GM19239 (cell line): ENCODE measurements around the gene CDH13.

Experiments
- DNase-seq: peaks from one replicate; pipeline ENCODE4 v3.0.0; 2011; ENCODE audit warnings: low spot score; ENCODE audit not compliant: insufficient read length
- FAIRE-seq: peaks from 2 replicates; lab custom pipeline; 2011; peaks lifted over from hg19 to GRCh38; lab: Jason Lieb, UNC

CDH13 gene

DNA sequence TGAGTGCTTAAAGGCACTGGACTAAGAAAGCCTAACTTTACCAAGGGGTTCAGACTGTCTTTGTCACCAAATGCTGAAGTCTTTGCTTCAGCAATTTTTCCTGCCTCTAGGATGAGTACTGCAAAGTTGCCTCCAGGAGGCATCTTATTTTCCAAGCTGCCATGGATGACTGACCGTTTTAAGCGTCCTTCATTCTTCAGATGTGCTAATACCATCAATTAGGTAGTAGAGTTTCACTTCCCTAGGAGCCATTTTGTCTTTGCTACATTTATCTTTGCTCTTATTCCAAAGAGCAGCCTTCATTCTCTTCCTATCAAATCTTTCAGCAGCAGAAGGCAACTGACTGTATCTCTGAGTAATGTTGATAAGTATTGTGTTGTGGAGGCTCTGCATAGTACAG is 440.1 kb downstream of the CDH13 start:
- FAIRE-seq, result no peak
- DNase-seq, result no peak

DNA sequence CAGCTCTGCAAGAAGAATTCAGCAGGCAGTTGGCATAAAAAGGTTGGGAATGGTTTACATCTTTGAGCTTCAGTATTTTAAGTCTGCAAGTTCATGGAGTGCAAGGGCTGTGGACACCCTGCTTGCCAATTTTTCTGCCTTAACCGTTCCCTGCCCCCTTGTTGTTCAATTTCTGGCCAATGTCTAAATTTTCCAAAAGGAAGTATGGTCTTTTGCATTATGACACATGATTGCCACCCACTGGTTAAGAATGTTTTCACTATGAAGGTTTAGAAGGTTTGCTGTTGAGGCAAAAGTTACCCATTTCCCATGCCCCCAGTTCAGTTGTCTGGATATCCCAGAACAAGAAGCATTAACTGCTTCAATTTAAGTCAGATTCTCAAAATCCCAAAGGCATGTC is 441.9 kb downstream of the CDH13 start:
- DNase-seq (no peak), FAIRE-seq (no peak)

DNA sequence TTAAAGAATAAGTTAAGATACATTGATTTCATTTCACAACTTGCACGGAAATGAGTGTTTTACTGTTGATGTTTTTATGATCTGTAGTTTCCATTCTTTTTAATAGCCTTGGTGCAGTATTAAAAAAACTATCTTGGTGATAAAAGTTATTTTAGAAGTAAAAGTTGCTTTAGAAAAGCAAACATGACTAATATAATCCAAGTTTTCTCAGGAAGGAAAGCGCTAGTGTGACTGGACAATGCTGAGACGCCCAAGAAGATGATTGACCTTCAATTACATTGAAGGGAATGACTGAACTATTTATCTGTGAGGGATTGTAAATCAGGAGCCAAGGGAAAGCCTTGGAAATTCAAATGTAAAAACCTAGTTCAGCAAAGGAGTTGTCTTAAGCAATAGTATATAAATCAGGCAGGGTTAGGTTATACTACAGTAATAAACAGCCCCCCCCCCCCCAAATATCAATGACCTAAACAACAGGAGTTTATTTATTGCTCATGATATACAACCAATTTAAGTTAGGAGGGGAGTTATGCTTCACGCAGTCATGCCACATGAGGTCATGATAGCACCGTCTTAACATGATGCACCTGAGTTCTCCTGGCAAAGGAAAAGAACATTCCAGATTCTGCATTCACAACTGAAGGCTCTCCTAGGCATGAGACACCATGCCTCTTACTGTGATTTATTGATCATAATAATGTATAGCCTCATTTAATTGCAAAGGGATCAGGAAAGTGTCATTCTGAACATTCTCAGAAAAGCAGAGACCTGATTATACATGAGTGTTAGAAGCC is 443.8 kb downstream of the CDH13 start:
- DNase-seq, result no peak
- no peak for FAIRE-seq

DNA sequence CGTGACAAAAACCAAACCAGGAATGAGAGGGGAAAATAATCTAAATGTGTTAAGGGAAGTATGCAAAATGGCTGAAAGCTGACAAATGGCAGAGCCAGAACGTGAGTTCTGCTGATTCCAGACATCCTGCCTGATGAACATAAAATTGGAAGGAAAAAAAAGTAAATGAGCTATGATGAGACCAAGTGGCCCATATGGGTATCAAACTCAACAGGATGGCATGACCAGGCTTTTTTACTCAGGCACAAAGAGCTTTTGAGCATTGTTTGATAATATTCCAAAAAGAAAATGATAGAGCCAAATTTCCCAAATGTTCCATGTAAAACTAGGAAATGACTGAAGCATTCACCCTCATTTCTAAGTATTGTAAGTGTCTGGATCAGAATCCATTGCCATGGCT is 449.2 kb downstream of the CDH13 start:
- DNase-seq (no peak), FAIRE-seq (no peak)

DNA sequence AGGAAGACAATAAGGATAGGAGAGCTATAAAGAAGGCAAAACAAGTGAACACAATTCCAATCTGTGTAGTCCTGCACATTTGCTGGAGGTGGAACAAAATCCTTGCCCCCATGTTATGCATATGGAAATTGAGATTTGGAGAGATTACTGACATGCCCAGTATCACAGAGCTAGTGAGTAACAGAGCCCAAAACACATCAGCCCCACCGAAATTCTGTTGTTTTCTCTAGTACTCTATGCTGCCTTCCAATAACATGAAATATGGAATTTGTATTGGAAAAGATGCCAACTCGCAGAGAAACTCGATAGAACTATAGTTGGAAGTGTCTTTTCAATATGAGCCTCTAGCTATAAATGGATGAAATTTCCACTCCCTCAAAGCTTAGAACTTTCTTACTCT is 456.6 kb downstream of the CDH13 start:
- FAIRE-seq (no peak), DNase-seq (no peak)

DNA sequence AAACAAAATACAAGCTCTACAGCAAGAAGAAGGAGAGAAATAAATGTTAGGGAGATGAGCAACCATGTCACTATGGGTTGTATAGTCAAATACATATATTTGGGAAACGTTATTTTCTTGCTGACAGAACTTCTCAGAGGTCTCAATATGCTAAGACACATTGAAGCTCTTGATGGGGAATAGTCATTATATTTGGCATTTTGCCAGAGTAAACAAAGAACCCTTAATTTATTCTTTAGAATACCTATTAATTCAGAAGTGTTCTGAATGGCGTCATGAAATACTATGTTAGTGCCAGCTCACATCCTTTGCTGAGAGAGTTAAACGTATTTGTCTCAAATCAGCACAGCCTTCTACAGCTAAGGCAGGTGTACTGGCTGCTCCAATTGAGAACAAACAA is 458.9 kb downstream of the CDH13 start:
- DNase-seq, result no peak
- no peak for FAIRE-seq

DNA sequence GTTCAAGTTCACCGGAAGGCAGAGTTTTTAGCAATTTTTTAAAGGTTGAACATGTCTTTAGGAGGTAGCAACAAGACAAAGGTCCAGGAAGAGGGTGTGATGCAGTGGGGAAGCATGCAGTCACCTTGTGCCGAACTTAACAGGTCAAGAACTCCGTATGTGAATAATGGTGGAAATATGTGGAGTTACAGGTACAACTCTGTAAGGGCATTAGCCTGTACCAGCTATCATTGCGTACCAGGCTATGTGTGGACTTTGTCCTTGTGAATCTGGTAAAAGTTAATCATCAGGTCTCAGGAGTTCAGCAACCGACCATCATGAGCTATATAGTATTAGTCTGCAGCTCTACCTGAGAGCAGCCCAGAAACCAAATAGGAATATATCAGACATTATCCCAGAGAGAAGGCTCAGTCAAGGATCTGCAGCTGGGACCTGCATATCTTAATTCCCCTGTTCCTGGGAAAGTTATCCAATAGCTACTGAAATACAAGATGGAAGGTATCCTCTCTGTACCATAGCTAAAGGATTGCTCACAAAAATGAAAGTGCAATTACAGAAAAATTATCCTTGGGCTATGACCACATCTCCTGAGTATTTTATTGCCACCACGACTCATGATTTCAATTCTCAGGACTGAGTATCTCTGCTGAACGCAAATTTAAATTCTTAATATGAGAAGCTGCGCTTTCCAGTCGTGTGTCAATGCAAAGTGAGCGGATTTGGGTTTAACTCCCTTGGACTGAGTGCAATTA is 469.3 kb downstream of the CDH13 start:
- DNase-seq, result no peak
- no peak for FAIRE-seq

DNA sequence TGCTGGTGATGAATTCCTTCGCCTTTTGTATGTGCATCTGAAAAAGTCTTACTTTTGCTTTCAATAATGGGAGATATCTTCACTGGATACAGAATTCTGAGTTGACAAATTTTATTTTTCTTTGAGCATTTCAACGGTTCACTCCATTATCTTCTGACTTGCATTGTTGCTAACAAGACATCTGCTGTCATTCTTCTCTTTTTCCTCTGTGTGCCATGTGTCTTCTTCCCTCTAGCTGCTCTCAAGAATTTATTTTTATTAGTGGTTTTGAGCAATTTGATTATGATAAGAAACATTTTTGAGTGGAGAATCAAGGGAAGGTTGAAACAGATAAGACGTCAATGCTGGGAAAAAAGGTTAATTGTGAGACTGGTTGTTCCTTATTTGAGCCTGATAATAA is 471.8 kb downstream of the CDH13 start:
- FAIRE-seq (no peak), DNase-seq (no peak)

DNA sequence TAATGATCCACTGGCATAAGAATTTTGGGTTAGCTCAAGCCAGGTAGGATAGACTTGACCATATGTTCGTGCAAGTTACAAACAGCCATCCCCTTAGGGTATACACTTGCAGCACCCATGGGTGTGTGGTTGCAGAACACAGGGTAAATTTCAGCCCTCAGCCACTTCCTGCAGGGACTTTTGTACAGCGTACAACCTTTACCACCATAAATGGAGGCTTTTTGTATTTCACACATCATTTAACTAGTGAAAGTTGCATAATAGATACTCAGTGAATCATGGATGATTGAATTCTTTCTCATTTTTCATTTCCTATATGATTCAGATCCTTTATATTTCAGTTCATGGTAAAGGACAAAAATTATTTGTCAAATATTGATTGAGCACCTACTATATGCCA is 473.9 kb downstream of the CDH13 start:
- no peak for FAIRE-seq
- DNase-seq, result no peak

DNA sequence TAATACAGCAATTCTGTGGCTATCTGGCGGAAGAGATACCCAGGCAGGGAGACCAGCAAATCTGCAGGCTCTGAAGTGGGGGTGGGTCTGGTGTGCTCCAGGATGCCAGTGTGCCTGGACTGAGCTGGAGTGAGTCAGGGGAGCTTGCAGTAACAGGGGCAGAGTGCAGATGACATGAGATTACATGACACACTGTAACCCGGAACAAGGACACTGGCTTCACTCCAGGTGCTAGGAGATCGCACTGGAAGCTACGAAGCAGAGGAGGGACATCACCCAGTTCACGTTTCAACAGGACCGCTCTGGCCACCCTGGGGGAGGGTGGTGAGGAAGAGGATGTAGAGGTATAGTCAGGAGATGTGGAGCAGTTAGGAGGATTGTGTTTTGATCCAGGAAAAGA is 475.6 kb downstream of the CDH13 start:
- FAIRE-seq, result no peak
- no peak for DNase-seq

DNA sequence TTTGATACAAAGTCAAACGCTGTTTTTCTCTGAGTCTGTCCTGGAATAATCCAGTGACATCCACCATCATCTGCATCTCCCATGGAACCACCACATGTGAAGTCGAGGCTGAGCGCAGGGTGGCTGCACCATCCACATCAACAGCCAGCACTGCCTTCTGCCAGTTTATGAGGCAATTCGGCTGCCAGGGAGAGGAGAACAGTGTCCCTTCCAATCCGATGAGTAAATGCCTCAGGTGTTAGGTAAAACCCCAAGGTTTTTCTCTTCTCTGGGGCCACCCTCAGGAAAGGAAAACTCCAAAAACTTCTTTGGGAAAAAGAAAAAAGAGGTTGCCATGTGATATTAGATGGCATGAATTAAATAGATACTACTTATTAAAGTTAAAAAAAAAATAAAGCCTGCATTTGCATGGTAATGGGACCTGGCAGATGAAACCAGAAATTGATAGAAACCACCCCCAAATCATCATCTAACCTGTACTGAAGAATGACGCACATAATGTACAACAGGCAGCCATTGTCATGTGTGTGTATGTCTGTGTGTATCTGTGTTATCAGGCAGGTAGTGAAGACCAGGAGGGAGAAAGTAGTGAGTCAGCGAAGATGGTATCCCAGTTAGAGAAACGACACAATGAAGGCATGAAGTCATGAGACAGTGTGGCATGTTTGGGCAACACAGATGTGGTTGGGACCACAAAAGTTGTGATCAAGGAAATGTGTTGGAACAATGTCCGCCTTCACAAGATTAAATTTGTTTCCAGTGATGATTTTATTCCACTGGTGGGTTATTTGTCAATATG is 478.7 kb downstream of the CDH13 start:
- DNase-seq (no peak), FAIRE-seq (no peak)

DNA sequence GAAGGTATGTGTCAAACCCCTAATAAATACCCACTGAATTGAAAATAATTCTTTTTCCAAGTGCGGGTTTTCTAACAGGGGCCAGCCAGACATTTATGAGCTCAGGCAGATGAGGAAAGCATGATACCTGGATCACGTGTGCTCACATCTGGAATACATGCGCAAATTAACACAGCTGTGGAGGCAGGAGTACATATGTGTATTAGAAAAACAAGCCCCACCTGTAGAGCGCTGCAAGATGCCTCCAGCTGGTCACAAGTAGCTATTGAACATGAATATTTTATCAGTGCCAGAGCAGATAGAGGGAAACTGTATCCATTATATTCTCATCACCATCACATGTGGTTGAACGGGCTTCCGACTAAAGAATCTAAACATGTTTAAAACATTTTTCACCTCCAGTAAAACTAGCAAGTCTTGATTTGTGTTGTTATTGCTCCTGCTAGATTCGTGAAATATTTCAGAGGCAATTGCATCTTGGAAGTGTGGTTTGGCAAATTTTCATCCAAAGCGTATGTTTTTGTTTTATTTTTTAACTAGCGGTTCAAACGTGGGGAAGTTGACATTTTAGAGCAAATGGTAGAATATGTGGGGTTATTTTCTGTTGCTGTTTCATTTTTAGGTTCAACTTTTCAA is 482.8 kb downstream of the CDH13 start:
- DNase-seq (no peak), FAIRE-seq (no peak)

DNA sequence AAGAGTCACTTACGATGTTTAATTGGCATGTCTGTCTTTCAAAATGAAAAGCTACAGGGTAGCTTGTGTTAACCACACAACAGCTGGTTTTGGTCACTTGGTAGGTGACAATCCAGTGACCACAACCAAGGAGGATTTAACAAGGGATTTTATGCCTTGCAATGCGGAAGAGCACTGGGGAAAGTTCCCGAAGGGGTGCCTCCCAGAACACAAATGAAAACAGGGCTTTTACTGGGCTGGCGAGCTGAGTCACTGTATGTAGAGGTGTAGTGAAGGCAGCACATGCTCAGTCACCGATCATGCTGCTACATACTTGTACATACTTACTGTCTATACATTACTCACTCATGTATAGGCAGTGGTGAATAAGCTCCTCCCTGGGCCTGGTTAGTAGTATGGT is 483.5 kb downstream of the CDH13 start:
- FAIRE-seq (no peak), DNase-seq (no peak)

DNA sequence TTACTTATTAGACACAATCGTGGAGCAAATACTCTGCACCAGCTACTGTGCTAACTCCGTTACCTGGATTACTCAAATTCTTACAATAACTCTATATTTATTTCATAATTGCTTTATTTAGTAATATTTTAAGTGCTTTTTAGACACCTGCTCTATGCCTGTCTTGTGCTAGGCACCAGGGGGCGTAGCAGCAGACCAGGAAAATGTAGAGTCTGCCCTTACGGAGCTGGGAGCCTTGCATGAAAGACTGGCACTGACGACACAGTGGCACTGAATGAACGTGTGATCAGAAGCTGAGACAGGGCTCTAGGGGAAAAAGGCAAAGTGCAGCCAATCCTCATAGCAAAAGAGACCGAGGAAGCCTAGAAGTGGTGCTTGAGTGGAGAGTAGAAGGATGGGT is 486.5 kb downstream of the CDH13 start:
- DNase-seq, result no peak

DNA sequence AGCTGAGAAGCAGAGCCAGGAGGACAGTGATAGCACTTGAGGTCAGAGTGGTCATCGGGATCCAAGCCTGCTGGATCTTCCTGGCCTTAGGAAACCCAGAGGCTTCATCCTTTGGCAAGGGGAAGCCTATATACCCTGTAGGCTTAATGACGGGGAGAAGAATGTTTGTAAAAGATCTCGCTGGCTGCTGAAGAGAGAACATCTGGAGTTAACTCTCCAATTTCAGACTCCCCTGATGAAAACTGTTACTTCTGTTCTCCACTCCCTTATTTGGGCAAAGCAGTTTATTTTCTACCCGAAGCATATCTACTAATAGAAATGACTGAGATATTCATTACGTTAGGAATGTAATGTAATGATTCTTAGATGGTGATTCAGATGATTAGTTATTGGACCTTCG is 487.0 kb downstream of the CDH13 start:
- DNase-seq, result no peak
- FAIRE-seq, result no peak

More for the DNA sequence above, 486.5 kb downstream of the CDH13 start:
- no peak for FAIRE-seq

DNA sequence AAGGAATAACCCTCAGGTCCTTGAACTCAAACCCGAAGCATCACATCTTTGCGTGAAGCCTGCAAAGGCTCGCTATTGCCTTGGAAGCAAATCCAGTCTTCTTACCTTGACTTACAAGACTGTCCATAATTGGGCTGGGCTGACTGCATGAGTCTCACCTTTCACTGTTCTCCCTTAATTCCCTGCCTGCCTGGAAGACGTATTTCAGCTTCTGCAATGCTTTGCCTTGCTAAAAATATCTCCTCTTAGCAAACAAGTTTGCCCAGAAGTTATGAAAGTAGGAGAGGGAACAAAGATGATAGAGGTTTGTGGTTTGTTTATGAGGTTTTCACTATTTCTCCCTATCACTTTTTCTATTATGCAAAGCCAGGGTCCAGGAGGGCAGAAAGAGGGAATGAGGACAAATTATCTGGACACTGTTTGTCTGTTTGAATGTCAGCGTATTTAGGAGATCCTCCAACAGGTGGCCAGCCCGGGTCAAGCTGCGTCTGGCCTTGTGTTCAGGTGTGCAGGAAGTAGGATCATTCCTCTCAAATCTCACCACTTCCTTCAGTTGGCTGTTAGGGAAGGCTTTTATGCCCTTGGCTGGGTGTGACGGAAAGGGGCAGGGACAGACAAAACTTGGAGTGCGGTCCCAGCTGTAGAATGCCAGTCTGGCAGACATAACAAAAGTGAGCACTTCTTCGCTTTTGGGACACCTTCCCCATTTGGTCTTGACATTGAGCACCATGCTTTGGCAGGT is 488.9 kb downstream of the CDH13 start:
- FAIRE-seq (no peak), DNase-seq (no peak)

DNA sequence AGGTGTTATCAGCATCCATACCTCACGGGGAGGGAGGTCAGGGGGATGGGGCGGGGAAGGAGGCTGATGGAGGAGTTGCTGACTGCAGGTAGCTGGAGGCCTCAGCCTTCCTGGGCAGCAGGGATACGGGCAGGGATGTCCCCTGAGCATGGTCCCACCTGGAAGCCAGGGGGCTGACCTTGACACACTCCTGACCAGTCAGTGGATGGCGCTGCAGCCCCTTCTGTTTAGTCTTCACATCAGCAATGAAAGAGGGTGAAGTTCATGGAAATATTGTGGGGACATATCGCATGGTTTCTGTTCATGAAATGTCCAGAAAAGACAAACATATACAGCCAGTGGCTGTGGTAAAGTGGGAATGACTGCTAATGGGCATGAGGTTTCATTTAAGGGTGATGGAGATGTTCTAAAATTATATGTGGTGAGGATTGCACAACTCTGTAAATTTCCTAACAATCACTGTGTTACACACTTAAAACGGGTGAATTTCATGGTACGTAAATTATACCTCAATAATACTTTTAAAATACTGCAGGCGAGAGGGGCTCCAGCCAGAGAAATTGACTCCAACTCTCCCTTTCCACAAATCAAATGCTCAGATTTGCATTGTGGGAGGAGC is 489.6 kb downstream of the CDH13 start:
- FAIRE-seq (no peak), DNase-seq (no peak)

DNA sequence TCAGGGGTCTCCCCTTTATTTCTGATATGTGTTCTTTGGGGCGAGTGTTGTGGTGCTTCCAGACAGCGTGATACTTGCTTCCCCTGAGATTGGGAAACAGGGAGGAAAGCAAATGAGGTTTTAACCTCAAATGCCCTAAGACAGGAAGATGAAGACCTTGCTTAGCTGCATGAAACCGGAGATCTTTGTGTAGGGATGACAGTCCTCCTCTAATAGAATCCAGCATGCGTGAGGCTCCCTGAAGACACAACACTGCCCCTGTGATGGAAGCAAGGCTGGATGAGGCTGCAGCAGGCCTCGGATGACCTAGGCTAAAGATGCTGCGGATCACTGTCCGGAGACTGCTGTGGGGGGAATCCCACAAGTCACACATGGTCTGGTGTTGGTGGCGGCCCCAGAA is 491.0 kb downstream of the CDH13 start:
- DNase-seq, result no peak
- FAIRE-seq, result no peak

DNA sequence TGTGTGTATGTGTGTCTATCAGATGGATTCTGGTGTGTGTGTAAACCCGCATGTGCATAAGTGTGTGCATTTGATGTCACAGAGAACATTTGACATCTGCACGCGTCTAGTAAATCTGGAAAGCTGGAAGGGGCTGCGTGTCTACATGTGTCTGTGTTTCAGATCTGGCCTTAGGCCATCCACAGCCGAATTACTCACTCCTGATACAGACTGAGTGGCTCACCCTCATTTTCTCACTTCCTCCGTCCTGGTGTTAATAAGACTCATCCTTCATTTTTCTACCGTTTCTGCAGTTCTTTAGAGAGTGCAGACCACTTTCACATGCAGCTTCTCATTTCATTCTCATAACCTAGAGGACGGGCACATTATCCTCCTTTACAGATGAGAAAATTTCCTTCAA is 491.6 kb downstream of the CDH13 start:
- DNase-seq (no peak), FAIRE-seq (no peak)
